LNCaP clone FGC (cell line): ENCODE results near the gene CCDC178.
"Not testable (repeated sequence)": the region's sequence is repeated elsewhere in the genome, so short reads cannot be mapped to it uniquely, and the experiment has no call there.

Source experiments
- DNase-seq: peaks from one replicate; pipeline ENCODE4 v3.0.0-alpha.2; 2011; ENCODE audit warnings: low read depth
- H3K4me3 ChIP-seq: 2 replicates; pipeline ENCODE4 v1.5.1; 2011; ENCODE audit warnings: mild to moderate bottlenecking, low read depth, low read length, control low read depth
- TF ChIP-seq, protein P1 (sequence below): IDR thresholded peaks from 2 replicates; pipeline ENCODE4 v1.5.1; 2012; ENCODE audit warnings: mild to moderate bottlenecking; ENCODE audit not compliant: control insufficient read depth, insufficient read depth; ENCODE audit errors: extremely low read depth

The CCDC178 gene

DNA sequence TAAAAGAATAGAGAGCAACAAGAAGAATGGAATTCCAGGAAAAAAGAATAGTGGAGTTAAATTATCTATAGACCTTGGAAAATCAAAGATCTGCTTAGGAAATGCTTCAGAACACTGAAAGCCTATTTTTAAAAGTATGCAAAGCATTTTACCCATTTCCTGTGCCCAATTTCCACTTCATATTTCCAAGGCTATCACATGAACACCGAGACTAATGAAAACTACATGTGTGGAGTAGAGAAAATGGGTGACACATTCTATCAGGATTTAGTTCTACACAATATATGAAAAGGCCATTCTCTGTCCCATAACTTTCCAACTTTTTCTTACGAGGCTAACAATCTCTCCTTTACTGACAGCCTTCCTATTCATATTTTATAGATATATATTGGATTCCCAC, 279.4 kb downstream of the CCDC178 start:
- DNase-seq, result no peak
- TF ChIP-seq, protein P1, sequence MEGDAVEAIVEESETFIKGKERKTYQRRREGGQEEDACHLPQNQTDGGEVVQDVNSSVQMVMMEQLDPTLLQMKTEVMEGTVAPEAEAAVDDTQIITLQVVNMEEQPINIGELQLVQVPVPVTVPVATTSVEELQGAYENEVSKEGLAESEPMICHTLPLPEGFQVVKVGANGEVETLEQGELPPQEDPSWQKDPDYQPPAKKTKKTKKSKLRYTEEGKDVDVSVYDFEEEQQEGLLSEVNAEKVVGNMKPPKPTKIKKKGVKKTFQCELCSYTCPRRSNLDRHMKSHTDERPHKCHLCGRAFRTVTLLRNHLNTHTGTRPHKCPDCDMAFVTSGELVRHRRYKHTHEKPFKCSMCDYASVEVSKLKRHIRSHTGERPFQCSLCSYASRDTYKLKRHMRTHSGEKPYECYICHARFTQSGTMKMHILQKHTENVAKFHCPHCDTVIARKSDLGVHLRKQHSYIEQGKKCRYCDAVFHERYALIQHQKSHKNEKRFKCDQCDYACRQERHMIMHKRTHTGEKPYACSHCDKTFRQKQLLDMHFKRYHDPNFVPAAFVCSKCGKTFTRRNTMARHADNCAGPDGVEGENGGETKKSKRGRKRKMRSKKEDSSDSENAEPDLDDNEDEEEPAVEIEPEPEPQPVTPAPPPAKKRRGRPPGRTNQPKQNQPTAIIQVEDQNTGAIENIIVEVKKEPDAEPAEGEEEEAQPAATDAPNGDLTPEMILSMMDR, result no peak
- no peak overlapping the region for H3K4me3 ChIP-seq

DNA sequence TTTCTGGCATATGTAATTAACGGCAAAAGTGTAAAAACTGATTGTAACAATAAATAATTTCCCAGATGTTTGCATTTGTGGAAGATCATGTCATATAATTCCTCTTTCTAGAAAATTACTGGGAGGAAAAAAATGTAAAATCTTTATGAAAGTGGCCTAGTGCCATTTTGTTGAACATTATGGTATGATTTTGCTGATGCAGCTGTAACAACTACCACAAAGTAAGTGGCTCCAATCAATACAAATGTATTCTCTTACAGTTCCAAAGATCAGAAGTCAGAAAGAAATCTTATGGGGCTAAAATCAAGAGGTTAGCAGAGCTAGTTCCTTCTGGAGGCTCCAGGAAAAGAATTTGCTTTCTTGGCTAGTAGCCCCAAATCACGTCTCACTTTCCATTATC, 281.4 kb downstream of the CCDC178 start:
- TF ChIP-seq, protein P1, result no peak
- DNase-seq, result no peak
- H3K4me3 ChIP-seq, result no peak overlapping the region

DNA sequence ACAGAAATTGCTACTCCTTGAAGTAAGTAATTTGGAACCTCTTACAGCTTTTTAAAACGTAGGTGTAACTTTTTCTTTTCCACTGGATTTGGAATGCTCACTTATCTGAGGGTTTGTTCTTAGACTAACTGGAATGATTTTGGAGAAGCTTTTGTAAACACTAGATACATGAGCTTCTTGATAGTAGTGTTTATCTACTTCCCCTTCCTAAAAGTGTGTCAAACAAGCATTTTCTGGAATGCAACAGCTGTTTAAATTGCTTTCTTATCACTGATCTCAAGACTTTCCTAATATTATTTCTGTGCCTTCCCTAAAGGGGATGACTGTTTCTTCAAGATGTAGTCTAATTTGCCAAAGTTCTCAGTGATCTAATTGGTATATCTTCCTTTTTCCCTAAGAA, 282.6 kb downstream of the CCDC178 start:
- no peak for DNase-seq

DNA sequence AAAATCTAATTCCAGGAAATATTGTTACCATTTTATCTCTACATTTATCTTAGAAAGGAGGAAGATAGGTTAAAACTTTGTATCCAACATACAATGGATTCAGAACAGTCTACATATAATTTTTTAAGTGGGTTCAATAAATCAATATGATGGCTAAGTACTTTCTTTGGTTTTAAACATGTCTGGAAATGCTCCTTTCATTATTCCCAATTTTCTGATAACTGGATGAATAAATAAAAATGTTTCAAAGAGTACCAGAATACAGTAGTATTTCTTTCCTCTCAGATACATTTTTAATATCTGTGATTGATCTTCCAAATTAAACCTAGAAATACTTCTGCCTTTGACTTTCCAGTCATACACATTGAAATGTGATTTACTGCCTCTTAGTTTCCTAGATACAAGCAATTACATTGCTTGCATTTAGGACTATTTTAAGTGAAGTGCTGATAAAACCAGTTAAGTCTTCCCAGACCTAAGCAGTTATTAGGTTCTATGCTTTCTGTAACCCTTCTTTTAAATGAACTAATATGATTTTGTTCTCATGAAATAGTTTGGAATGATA, 283.5 kb downstream of the CCDC178 start:
- TF ChIP-seq, protein P1, result no peak
- H3K4me3 ChIP-seq, result no peak overlapping the region
- DNase-seq, result no peak

More for the DNA sequence above, 282.6 kb downstream of the CCDC178 start:
- no peak overlapping the region for H3K4me3 ChIP-seq
- TF ChIP-seq, protein P1, result no peak

DNA sequence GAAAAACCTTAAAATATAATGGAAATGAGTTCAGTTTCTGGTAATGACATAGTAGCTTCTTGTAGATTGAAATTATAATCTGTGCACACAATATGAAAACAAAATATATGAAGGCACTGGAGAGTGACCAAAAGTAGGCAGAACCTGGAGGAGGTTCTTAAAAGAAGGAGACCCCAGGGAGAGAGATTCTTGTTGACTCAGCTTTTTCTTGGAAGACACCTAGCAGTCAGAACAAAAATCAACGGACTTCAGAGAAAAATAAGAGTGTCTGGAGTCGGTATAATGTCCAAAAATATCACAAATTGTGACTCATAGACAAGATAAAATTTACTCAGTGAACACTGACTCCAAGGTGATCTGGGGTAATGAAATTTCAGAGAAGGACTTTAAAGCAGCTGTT, 286.5 kb downstream of the CCDC178 start:
- DNase-seq, result no peak

DNA sequence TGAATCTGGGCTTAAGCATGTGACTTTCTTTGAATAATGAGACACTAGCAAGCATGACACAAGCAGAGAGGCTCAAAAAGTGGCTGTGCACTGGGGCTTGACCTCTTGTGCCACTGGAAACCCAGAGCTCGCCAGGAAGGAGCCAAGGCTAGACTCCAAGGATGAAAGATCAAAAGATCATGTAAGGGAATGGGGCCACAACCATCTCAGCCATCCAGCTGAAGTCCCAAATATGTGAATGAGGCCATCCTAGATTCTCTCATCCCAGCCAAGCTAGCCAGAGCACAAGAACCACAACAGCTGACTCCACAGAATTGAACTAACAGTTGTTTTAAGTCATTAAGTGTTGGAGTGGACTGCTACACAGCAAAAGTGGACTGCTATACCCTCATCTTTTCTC, 288.1 kb downstream of the CCDC178 start:
- DNase-seq, result no peak
- TF ChIP-seq, protein P1, result no peak
- H3K4me3 ChIP-seq, result no peak overlapping the region

More for the DNA sequence above, 286.5 kb downstream of the CCDC178 start:
- TF ChIP-seq, protein P1, result no peak
- no peak overlapping the region for H3K4me3 ChIP-seq

DNA sequence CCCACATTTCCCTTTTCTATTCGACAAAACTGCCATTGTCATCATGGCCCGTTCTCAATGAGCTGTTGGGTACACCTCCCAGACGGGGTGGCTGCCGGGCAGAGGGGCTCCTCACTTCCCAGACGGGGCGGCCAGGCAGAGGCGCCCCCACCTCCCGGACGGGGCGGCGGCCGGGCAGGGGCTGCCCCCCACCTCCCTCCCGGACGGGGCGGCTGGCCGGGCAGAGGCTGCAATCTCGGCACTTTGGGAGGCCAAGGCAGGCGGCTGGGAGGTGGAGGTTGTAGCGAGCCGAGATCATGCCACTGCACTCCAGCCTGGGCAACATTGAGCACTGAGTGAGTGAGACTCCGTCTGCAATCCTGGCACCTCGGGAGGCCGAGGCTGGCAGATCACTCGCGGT, 292.7 kb downstream of the CCDC178 start:
- DNase-seq, result not testable (repeated sequence)

More for the DNA sequence above, 292.7 kb downstream of the CCDC178 start:
- not testable (repeated sequence) for H3K4me3 ChIP-seq
